ELR (cell line): ENCODE results near the gene CPNE5.

Experiments used
- DNase-seq: peaks from one replicate; pipeline ENCODE4 v3.0.0-alpha.2; 2015; ENCODE audit warnings: low read depth

The CPNE5 gene

GRCh38 chr6:36791521-36792135, 47.6 kb downstream of the CPNE5 start:
- no peak for DNase-seq

- no peak for DNase-seq
These were observed 48.2 kb downstream of the CPNE5 start for GRCh38 chr6:36791085-36791484.

- peak; percentile 38 for DNase-seq
These were observed 50.5 kb downstream of the CPNE5 start for GRCh38 chr6:36788768-36789167.

GRCh38 chr6:36788186-36788585, 51.1 kb downstream of the CPNE5 start:
- DNase-seq, result no peak

GRCh38 chr6:36787210-36787609, 52.0 kb downstream of the CPNE5 start:
- no peak for DNase-seq

GRCh38 chr6:36786055-36786675, 53.1 kb downstream of the CPNE5 start:
- DNase-seq, result peak; percentile 12

- DNase-seq, result no peak
These were observed 54.9 kb downstream of the CPNE5 start for GRCh38 chr6:36784376-36784636.

GRCh38 chr6:36783603-36784375, 55.5 kb downstream of the CPNE5 start:
- DNase-seq, result no peak

- DNase-seq, result no peak
These were observed 57.6 kb downstream of the CPNE5 start for GRCh38 chr6:36781669-36782068.

- DNase-seq, result no peak
These were observed 58.6 kb downstream of the CPNE5 start for GRCh38 chr6:36780442-36781177.

GRCh38 chr6:36779227-36779626, 60.0 kb downstream of the CPNE5 start:
- no peak for DNase-seq

- DNase-seq, result no peak
These were observed 61.4 kb downstream of the CPNE5 start for GRCh38 chr6:36777801-36778200.

GRCh38 chr6:36776167-36776566, 63.1 kb downstream of the CPNE5 start:
- DNase-seq, result no peak

GRCh38 chr6:36774331-36774730, 64.9 kb downstream of the CPNE5 start:
- no peak for DNase-seq

- DNase-seq, result no peak
These were observed 66.8 kb downstream of the CPNE5 start for GRCh38 chr6:36772397-36772796.

GRCh38 chr6:36771145-36771544, 68.1 kb downstream of the CPNE5 start:
- no peak for DNase-seq

- peak; percentile 85 for DNase-seq
These were observed 69.4 kb downstream of the CPNE5 start for GRCh38 chr6:36769676-36770499.

- peak; percentile 84 for DNase-seq
These were observed 70.0 kb downstream of the CPNE5 start for GRCh38 chr6:36769183-36769675.

GRCh38 chr6:36766399-36766945, 72.8 kb downstream of the CPNE5 start:
- no peak for DNase-seq

- DNase-seq, result peak; percentile 87
These were observed 73.4 kb downstream of the CPNE5 start for GRCh38 chr6:36765594-36766398.

- no peak for DNase-seq
These were observed 74.1 kb downstream of the CPNE5 start for GRCh38 chr6:36765190-36765589.
